NCI-H2029 treated with DMSO at 0.1 percent for 48 hours (cell line): Measurements from ENCODE around the gene BCL7B.
"Not testable (repeated sequence)": the region's sequence is repeated elsewhere in the genome, so short reads cannot be mapped to it uniquely, and the experiment has no call there.

Experiments used
- DNase-seq: peaks from one replicate; lab custom pipeline; 2025; lab: John Stamatoyannopoulos, UW

The BCL7B gene

DNA sequence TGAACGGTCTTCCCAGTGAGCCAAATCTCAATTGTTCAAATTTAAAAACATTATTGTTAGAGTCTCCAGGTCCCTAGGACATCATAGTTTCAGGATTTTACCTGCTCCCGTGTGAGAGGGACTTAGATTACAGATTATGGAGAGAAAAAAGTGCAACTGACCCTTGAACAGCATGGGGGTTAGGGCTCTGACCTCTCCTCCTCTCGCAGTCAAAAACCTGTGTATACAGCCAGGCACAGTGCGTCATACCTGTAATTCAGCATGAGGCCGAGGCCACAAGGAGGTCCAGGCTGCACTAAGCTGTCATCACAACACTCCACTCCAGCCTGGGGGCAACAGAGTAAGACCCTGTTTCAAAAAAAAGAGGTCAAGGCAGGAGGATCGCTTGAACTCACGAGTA is 60.9 kb downstream of the BCL7B start:
- no peak for DNase-seq

DNA sequence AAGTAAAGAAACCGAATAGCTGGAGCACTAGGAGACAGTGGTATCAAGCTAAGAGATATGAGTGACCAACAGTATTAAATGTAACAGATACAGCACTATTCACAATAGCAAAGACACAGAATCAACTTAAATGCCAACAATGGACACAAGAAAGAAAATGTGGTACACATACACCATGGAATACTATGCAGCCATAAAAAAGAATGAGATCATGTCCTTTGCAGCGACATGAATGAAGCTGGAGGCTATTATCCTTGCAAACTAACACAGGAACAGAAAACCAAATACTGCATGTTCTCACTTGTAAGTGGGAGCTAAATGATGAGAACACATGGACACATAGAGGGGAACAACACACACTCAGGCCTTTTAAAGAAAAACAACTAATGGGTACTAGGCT is 62.0 kb downstream of the BCL7B start:
- DNase-seq = not testable (repeated sequence)

DNA sequence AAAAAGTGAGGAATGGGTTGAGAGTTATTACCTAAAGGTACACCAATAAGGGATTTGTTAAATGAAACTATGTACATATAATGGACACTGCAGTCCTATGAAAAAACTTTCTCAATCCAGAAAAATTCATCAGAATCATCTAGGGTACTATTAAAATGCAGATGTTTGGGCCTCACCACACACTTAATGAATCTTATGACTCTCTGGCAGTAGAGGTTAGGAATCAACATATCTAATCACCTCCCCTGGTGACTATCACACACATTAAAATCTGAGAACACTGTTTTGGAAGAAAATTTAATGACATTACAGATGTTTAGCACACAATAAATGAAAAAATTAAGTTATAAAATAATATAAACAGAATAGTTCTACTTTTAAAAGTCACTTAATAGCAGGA is 67.5 kb downstream of the BCL7B start:
- DNase-seq = no peak

DNA sequence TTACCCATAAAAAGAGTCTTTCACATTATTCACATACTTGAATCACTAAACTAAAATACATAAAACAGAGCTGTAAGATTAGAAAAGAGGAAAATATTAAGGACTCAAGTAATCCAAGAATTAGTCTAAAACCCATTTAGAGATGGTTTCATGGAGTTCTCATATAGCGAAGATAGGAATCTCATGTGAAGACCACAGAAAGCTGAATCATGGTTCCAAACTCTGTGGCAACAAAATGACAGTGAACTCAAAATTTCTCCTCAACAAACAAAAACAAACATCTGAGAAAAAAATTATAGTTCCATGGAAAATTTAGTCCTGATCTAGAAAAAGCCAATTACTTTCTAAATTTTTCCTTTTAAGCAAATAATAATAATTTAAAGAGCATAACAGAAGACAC is 70.0 kb downstream of the BCL7B start:
- DNase-seq = no peak
